Uterine smooth muscle cell (primary cell): ENCODE data around the gene ELOVL4. TPM values are rescaled to one million over a fixed set of nuclear protein-coding genes. Genes with fewer than 3 reads are reported as not detected.

Experiments used
- total RNA-seq: library from RNA; depleted of rRNA; stranded (reverse); fragments of >200 nt; gene quantifications from 2 replicates; pipeline ENCODE4 v1.2.3, GENCODE V29; 2014

The ELOVL4 gene
- 7.1 and 10.0 TPM in 2 replicates for total RNA-seq

GRCh38 chr6:79947191-79948186, at the start of gene ELOVL4:
ELOVL4 (minus strand) TSS chr6:79947553; CDS start chr6:79947279, 274 bp downstream.

Other genes starting within 250 kb of the ELOVL4 start
- 14.6 and 55.2 TPM in 2 replicates for gene TTK, start 57.1 kb upstream of the ELOVL4 start, total RNA-seq
- gene BCKDHB, start 159.1 kb upstream of the ELOVL4 start, total RNA-seq = 11.7 and 12.7 TPM in 2 replicates